Panc1 (cell line): ENCODE results near the gene POLR3GL. TPM values are rescaled to one million over a fixed set of nuclear protein-coding genes. Genes with fewer than 3 reads are reported as not detected.

ENCODE experiments used
- ATAC-seq: fragments of 200-7000 bp; cut with Tn5 transposase; 2 replicates; pipeline ENCODE4 v1.9.1; 2020; ENCODE audit warnings: mild to moderate bottlenecking, moderate library complexity
- BruUV-seq: library from RNA; stranded (reverse); fragments of 400-500 nt; replicated peaks from 2 replicates; lab custom pipeline; 2021; lab: Mats Ljungman, UMichigan
- CTCF ChIA-PET: fragments of 300-600 bp; sonication (Branson Sonifier 250); formaldehyde crosslinking; loops from one replicate; lab custom pipeline; 2022; ENCODE audit warnings: antibody characterized with exemption; lab: Charles Lee
- POLR2A ChIA-PET: fragments of 300-600 bp; sonication (Branson Sonifier 250); formaldehyde crosslinking; loops from one replicate; lab custom pipeline; 2022; ENCODE audit warnings: antibody characterized with exemption; lab: Charles Lee
- DNase-seq: peaks from one replicate; pipeline ENCODE4 v3.0.0-alpha.2; 2010; ENCODE audit warnings: low read depth, low spot score
- H3K27ac ChIP-seq: 2 replicates; pipeline ENCODE4 v1.5.1; 2011; ENCODE audit warnings: mild to moderate bottlenecking, low read length, inconsistent platforms
- H3K27me3 ChIP-seq: fragments of 200-500 bp; sonication (Bioruptor generic); 2 replicates; pipeline ENCODE4 v1.6.0; 2014; ENCODE audit warnings: low read length, inconsistent platforms; ENCODE audit not compliant: control insufficient read depth, insufficient read depth
- H3K36me3 ChIP-seq: fragments of 200-500 bp; sonication (Bioruptor generic); 2 replicates; pipeline ENCODE4 v1.5.1; 2014; ENCODE audit warnings: inconsistent platforms, mild to moderate bottlenecking, low read length, moderate library complexity; ENCODE audit not compliant: control insufficient read depth, insufficient read depth
- H3K4me1 ChIP-seq: 2 replicates; pipeline ENCODE4 v1.5.1; 2011; ENCODE audit warnings: inconsistent platforms, mild to moderate bottlenecking, low read length, moderate library complexity; ENCODE audit not compliant: control insufficient read depth, insufficient read depth
- H3K4me3 ChIP-seq, 2 experiments: 2 replicates each; pipeline ENCODE4 v1.5.1; 2011 to 2012; ENCODE audit warnings: low read depth in 2 of 2, low read length in 2 of 2, mild to moderate bottlenecking in 2 of 2, inconsistent platforms in 1 of 2, moderate library complexity in 1 of 2
- H3K9me3 ChIP-seq: fragments of 200-500 bp; sonication (Bioruptor generic); 2 replicates; pipeline ENCODE4 v1.5.1; 2014; ENCODE audit warnings: low read depth, mild to moderate bottlenecking, inconsistent platforms, low read length, moderate library complexity; ENCODE audit not compliant: control insufficient read depth, insufficient read depth
- POLR2AphosphoS5 ChIP-seq: IDR thresholded peaks from 2 replicates; pipeline ENCODE4 v1.6.1; 2012; ENCODE audit warnings: mild to moderate bottlenecking, low read depth, low read length, moderate library complexity
- SIN3A ChIP-seq: IDR thresholded peaks from 2 replicates; pipeline ENCODE4 v1.6.1; 2012; ENCODE audit warnings: low read depth, mild to moderate bottlenecking, low read length, moderate library complexity, borderline replicate concordance; ENCODE audit not compliant: insufficient read depth
- TCF7L2 ChIP-seq: IDR thresholded peaks from 2 replicates; pipeline ENCODE4 v1.6.1; 2011; ENCODE audit warnings: mild to moderate bottlenecking, low read depth, low read length, inconsistent platforms
- in situ Hi-C: cut with HindIII; loops from 2 replicates; pipeline ENCODE4 v1.10.0; 2016; ENCODE audit warnings: low sequenced_read_pairs, low pct_unique_long_range_greater_than_20kb
- intact Hi-C: fragments of 100-400 bp; cut with micrococcal nuclease; formaldehyde crosslinking; loops from one replicate; pipeline ENCODE4 v1.10.0; 2022; ENCODE audit not compliant: unreplicated experiment
- total RNA-seq: library from RNA; stranded (reverse); gene quantifications from one replicate; pipeline ENCODE4 v1.2.1, GENCODE V29; 2021; ENCODE audit not compliant: unreplicated experiment
- TF ChIP-seq, protein P1 (sequence below), 2 experiments: IDR thresholded peaks; 2 replicates each; pipeline ENCODE4 v1.6.1; 2011 to 2012; ENCODE audit warnings: low read depth in 2 of 2, control low read depth in 1 of 2, low read length in 1 of 2, mild to moderate bottlenecking in 1 of 2, moderate library complexity in 1 of 2; ENCODE audit not compliant: insufficient read depth in 1 of 2
- TF ChIP-seq, protein P2 (sequence below): fragments of 450-650 bp; IDR thresholded peaks from 2 replicates; pipeline ENCODE4 v1.5.1; 2017; ENCODE audit warnings: mild to moderate bottlenecking

The POLR3GL gene
- total RNA-seq, 1 experiment from 2014 or later: 14.9 TPM

DNA sequence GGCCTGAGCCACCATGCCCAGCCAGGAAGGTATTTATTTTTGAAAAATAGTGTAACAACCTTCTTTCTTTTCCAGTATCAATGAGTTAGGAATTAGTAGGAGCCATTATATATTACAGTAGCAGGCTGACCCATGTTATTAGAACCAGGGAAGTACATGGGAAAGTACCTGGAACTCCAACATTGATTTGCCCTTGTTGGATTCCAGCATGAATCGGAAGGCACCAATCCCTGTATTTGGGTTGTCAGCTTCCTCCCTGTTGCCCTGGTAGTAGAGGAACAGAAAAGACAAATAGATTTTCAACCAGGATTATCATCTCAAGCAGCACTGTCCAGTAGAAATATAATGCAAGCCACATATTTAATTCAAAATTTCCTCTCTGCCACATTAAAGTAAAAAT lies 27.1 kb upstream of the POLR3GL start:
- no peak for TF ChIP-seq SIN3A
- TF ChIP-seq POLR2AphosphoS5: no peak
- TF ChIP-seq, protein P1, sequence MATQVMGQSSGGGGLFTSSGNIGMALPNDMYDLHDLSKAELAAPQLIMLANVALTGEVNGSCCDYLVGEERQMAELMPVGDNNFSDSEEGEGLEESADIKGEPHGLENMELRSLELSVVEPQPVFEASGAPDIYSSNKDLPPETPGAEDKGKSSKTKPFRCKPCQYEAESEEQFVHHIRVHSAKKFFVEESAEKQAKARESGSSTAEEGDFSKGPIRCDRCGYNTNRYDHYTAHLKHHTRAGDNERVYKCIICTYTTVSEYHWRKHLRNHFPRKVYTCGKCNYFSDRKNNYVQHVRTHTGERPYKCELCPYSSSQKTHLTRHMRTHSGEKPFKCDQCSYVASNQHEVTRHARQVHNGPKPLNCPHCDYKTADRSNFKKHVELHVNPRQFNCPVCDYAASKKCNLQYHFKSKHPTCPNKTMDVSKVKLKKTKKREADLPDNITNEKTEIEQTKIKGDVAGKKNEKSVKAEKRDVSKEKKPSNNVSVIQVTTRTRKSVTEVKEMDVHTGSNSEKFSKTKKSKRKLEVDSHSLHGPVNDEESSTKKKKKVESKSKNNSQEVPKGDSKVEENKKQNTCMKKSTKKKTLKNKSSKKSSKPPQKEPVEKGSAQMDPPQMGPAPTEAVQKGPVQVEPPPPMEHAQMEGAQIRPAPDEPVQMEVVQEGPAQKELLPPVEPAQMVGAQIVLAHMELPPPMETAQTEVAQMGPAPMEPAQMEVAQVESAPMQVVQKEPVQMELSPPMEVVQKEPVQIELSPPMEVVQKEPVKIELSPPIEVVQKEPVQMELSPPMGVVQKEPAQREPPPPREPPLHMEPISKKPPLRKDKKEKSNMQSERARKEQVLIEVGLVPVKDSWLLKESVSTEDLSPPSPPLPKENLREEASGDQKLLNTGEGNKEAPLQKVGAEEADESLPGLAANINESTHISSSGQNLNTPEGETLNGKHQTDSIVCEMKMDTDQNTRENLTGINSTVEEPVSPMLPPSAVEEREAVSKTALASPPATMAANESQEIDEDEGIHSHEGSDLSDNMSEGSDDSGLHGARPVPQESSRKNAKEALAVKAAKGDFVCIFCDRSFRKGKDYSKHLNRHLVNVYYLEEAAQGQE (IDR thresholded peaks at IDR 0.05; ENCODE audit: insufficient read depth in 1 of 2, low read depth in 2 of 2, low read length in 1 of 2): no peak
- TF ChIP-seq TCF7L2: no peak
- TF ChIP-seq, protein P2, sequence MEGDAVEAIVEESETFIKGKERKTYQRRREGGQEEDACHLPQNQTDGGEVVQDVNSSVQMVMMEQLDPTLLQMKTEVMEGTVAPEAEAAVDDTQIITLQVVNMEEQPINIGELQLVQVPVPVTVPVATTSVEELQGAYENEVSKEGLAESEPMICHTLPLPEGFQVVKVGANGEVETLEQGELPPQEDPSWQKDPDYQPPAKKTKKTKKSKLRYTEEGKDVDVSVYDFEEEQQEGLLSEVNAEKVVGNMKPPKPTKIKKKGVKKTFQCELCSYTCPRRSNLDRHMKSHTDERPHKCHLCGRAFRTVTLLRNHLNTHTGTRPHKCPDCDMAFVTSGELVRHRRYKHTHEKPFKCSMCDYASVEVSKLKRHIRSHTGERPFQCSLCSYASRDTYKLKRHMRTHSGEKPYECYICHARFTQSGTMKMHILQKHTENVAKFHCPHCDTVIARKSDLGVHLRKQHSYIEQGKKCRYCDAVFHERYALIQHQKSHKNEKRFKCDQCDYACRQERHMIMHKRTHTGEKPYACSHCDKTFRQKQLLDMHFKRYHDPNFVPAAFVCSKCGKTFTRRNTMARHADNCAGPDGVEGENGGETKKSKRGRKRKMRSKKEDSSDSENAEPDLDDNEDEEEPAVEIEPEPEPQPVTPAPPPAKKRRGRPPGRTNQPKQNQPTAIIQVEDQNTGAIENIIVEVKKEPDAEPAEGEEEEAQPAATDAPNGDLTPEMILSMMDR: no peak
- Histone ChIP-seq H3K4me1 (no peaks in the 10 kb centered on the region), H3K27ac (no peak overlapping the region), H3K27me3 (no peaks in the 10 kb centered on the region), H3K9me3 (no peaks in the 10 kb centered on the region), H3K36me3 (peaks cover 11% of the 10 kb centered on the region), H3K4me3 (no peak overlapping the region)
- in situ Hi-C loops: no loop called here
- ATAC-seq (no peak), DNase-seq (no peak)
- CTCF ChIA-PET: no interaction called here
- no TSS peak for BruUV-seq
- intact Hi-C loops: no loop called here
- POLR2A ChIA-PET: no interaction called here

DNA sequence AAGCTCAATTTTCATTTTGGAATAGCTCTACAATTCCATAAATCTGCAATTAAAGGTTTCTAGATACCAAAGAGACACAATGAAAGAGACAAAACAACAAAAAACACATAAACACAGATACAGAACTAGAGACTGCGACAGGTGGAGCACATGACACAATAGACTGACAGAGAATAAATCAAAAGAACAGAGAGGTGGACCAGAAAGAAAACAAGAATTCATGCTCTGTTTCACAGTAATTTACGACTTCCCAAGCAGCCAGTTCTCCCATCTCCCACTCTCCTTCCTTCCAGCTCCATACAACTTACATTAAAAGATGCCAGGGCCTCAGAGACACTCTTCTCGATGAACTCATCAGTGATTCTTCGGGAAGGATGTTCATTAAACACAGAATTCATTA lies 22.1 kb upstream of the POLR3GL start:
- ChIA-PET CTCF (no interaction called here), POLR2A (no interaction called here)
- Histone ChIP-seq H3K4me3 (no peak overlapping the region), H3K36me3 (no peaks in the 10 kb centered on the region; the same call in 1 of the 2 replicates), H3K27me3 (no peaks in the 10 kb centered on the region), H3K4me1 (no peaks in the 10 kb centered on the region), H3K9me3 (no peaks in the 10 kb centered on the region), H3K27ac (no peak overlapping the region)
- DNase-seq: no peak
- in situ Hi-C loops: no loop called here
- intact Hi-C loops: no loop called here
- no peak for ATAC-seq
- no TSS peak for BruUV-seq
- no peak for TF ChIP-seq POLR2AphosphoS5

DNA sequence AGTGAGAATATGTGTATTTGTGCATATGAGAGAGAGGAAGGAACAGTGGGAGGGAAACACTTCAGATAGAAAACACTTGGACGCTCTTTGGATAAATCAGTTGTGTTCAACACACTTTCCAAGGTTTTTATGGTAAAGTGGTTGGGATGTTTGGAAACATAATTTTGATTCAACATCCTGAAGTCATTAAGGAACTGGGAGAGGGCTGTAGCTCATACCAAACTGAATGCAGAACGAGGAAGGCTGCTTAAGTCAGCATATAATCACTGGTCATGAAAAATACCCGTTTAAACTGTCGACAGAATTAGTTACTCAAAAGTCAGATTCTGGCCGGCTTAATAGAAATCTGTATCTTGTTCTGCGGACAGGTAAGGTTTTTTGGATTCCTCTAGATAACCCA lies 21.6 kb upstream of the POLR3GL start:
- Histone ChIP-seq H3K9me3 (no peaks in the 10 kb centered on the region), H3K4me1 (no peaks in the 10 kb centered on the region), H3K36me3 (no peaks in the 10 kb centered on the region), H3K4me3 (no peak overlapping the region), H3K27ac (no peak overlapping the region), H3K27me3 (no peaks in the 10 kb centered on the region)
- in situ Hi-C loops (no loop called here), intact Hi-C loops (no loop called here)
- ChIA-PET CTCF (no interaction called here), POLR2A (no interaction called here)
- no peak for ATAC-seq
- BruUV-seq: no TSS peak
- no peak for TF ChIP-seq SIN3A
- TF ChIP-seq, protein P2: no peak
- TF ChIP-seq POLR2AphosphoS5: no peak
- TF ChIP-seq, protein P1 (IDR thresholded peaks at IDR 0.05; ENCODE audit: insufficient read depth in 1 of 2, low read depth in 2 of 2, low read length in 1 of 2): no peak
- no peak for TF ChIP-seq TCF7L2
- DNase-seq: no peak
